ENCODE measurements around the gene FOXP1. TPM values are rescaled to one million over a fixed set of nuclear protein-coding genes. Genes with fewer than 3 reads are reported as not detected.

The FOXP1 gene
- total RNA-seq, 2 donors from 2014 or later = 41.7 to 94.3 TPM

DNA sequence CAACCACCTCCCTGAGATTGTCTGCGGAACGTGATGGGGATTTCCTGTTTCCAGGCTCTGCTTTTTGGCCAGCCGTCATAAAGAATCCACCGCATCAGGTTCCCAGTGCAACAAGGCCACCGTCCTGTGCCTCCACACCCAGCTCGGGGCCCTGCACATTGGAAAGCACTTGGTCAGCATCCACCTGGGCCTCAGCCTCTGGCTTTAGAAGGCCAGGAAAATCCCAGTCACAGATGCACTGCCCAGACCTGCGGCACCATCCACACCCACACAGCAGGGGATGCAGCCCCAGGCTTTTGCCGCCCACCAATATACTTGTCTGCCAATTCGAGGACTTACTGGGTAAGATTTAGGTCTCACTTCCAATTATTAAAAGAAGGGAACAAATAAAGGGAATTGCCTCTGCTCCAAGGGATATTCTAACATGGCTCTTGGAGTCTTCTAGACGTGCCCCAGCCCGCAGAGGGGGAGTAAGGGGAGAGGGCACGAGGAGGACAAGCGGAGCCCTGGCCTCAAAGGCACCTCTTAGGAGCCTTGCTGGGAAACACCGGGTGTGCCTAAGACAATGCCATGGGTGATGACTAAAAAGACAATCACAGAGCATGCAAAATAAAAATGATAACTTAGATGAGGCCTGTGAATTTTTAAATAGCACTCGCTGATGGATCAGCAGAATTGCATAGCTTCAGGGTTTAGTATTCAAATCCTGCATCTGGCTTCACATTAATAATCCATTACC is 169.2 kb downstream of the FOXP1 start:
- H3K4me3 ChIP-seq (ENCODE audit: low read length) = no peak overlapping the region
- H3K4me3 Mint-ChIP-seq = no peak overlapping the region
- DNase-seq = no peak
- no peaks in the 10 kb centered on the region for H3K4me1 ChIP-seq (ENCODE audit: control insufficient read depth, insufficient read depth, low read length)
- no peaks in the 10 kb centered on the region for H3K36me3 Mint-ChIP-seq (ENCODE audit: low read depth)
- 92 to 98% methylated on average over 12 to 15 of the region's 15 CpGs for WGBS, 2 experiments (ENCODE audit: insufficient coverage in 1 of 2, insufficient read length in 1 of 2)
- peaks cover 25% of the 10 kb centered on the region for H3K4me1 Mint-ChIP-seq
- TF ChIP-seq, protein P1, sequence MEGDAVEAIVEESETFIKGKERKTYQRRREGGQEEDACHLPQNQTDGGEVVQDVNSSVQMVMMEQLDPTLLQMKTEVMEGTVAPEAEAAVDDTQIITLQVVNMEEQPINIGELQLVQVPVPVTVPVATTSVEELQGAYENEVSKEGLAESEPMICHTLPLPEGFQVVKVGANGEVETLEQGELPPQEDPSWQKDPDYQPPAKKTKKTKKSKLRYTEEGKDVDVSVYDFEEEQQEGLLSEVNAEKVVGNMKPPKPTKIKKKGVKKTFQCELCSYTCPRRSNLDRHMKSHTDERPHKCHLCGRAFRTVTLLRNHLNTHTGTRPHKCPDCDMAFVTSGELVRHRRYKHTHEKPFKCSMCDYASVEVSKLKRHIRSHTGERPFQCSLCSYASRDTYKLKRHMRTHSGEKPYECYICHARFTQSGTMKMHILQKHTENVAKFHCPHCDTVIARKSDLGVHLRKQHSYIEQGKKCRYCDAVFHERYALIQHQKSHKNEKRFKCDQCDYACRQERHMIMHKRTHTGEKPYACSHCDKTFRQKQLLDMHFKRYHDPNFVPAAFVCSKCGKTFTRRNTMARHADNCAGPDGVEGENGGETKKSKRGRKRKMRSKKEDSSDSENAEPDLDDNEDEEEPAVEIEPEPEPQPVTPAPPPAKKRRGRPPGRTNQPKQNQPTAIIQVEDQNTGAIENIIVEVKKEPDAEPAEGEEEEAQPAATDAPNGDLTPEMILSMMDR (conservative IDR thresholded peaks at IDR 0.05) = no peak
- no peak overlapping the region for H3K9ac ChIP-seq (ENCODE audit: extremely low read depth, low read length, poor library complexity, severe bottlenecking)
- H3K27me3 ChIP-seq (ENCODE audit: control insufficient read depth, insufficient read depth, low read length, poor library complexity, severe bottlenecking) = no peaks in the 10 kb centered on the region
- no peaks in the 10 kb centered on the region for H3K9me3 ChIP-seq (ENCODE audit: control insufficient read depth, low read length)
- no peaks in the 10 kb centered on the region for H3K9me3 Mint-ChIP-seq
- no peak overlapping the region for H3K27ac Mint-ChIP-seq
- H3K27ac ChIP-seq (ENCODE audit: low read depth, low read length) = no peak overlapping the region
- H3K27me3 Mint-ChIP-seq (ENCODE audit: insufficient read depth) = no peaks in the 10 kb centered on the region
- H3K36me3 ChIP-seq (ENCODE audit: control insufficient read depth, insufficient read depth, low read length) = no peaks in the 10 kb centered on the region

GRCh38 chr3:71413572-71413971 is 170.0 kb downstream of the FOXP1 start:
- Mint-ChIP-seq H3K4me3 (no peak overlapping the region), H3K27ac (no peak overlapping the region), H3K36me3 (ENCODE audit: low read depth) (no peaks in the 10 kb centered on the region), H3K9me3 (no peaks in the 10 kb centered on the region), H3K27me3 (ENCODE audit: insufficient read depth) (no peaks in the 10 kb centered on the region), H3K4me1 (peaks cover 26% of the 10 kb centered on the region)
- Histone ChIP-seq H3K4me1 (ENCODE audit: control insufficient read depth, insufficient read depth, low read length) (no peaks in the 10 kb centered on the region), H3K4me3 (ENCODE audit: low read length) (no peak overlapping the region), H3K9ac (ENCODE audit: extremely low read depth, low read length, poor library complexity, severe bottlenecking) (no peak overlapping the region), H3K27me3 (ENCODE audit: control insufficient read depth, insufficient read depth, low read length, poor library complexity, severe bottlenecking) (no peaks in the 10 kb centered on the region), H3K36me3 (ENCODE audit: control insufficient read depth, insufficient read depth, low read length) (no peaks in the 10 kb centered on the region), H3K27ac (ENCODE audit: low read depth, low read length) (no peak overlapping the region), H3K9me3 (ENCODE audit: control insufficient read depth, low read length) (no peaks in the 10 kb centered on the region)
- 100% methylated on average over 1 of the region's 3 CpGs; no CpG with 5 or more reads in 1 of the 2 experiments for WGBS, 2 experiments (ENCODE audit: insufficient coverage in 1 of 2, insufficient read length in 1 of 2)
- TF ChIP-seq, protein P1 (conservative IDR thresholded peaks at IDR 0.05) = no peak
- DNase-seq = no peak

GRCh38 chr3:71409352-71409751 is 174.2 kb downstream of the FOXP1 start:
- TF ChIP-seq, protein P1 (conservative IDR thresholded peaks at IDR 0.05) = no peak
- Histone ChIP-seq H3K4me3 (ENCODE audit: low read length) (no peak overlapping the region), H3K27me3 (ENCODE audit: control insufficient read depth, insufficient read depth, low read length, poor library complexity, severe bottlenecking) (no peaks in the 10 kb centered on the region), H3K27ac (ENCODE audit: low read depth, low read length) (no peak overlapping the region), H3K9me3 (ENCODE audit: control insufficient read depth, low read length) (no peaks in the 10 kb centered on the region), H3K9ac (ENCODE audit: extremely low read depth, low read length, poor library complexity, severe bottlenecking) (no peak overlapping the region), H3K36me3 (ENCODE audit: control insufficient read depth, insufficient read depth, low read length) (no peaks in the 10 kb centered on the region), H3K4me1 (ENCODE audit: control insufficient read depth, insufficient read depth, low read length) (peaks cover 11% of the 10 kb centered on the region)
- H3K27ac Mint-ChIP-seq = no peak overlapping the region
- no peak overlapping the region for H3K4me3 Mint-ChIP-seq
- DNase-seq = no peak
- no peaks in the 10 kb centered on the region for H3K27me3 Mint-ChIP-seq (ENCODE audit: insufficient read depth)
- H3K4me1 Mint-ChIP-seq = peaks cover 36% of the 10 kb centered on the region
- H3K9me3 Mint-ChIP-seq = no peaks in the 10 kb centered on the region
- H3K36me3 Mint-ChIP-seq (ENCODE audit: low read depth) = peaks cover 2% of the 10 kb centered on the region
- 100% methylated on average over 1 of the region's 1 CpG; no CpG with 5 or more reads in 1 of the 2 experiments for WGBS, 2 experiments (ENCODE audit: insufficient coverage in 1 of 2, insufficient read length in 1 of 2)
